ENCODE measurements around the gene TSPOAP1.

GRCh38 chr17:58300336-58300735, 28.3 kb downstream of the TSPOAP1 start:
- TF ChIP-seq TAF1 (IDR thresholded peaks at IDR 0.05; ENCODE audit: borderline replicate concordance, low read depth, low read length) (no peak), CTCF (IDR thresholded peaks at IDR 0.05) (no peak), JUND (IDR thresholded peaks at IDR 0.05) (no peak), EZH2phosphoT487 (IDR thresholded peaks at IDR 0.05; ENCODE audit: borderline replicate concordance, low read depth) (no peak), REST (IDR thresholded peaks at IDR 0.05; ENCODE audit: low read depth, low read length) (no peak), MXI1 (IDR thresholded peaks at IDR 0.05; ENCODE audit: low read depth, low read length) (no peak)

Measured in SK-N-SH (cell line).